GM19452 (cell line): Measurements from ENCODE around the gene UNC5A.

ENCODE experiments used
- ATAC-seq: cut with Tn5 transposase; IDR thresholded peaks from one replicate; pipeline ENCODE4 v1.9.1; 2021; ENCODE audit not compliant: unreplicated experiment

UNC5A gene

GRCh38 chr5:176890455-176891330 lies 80.3 kb downstream of the UNC5A start:
- ATAC-seq = no peak

GRCh38 chr5:176891331-176891958 lies 81.1 kb downstream of the UNC5A start:
- ATAC-seq = no peak

DNA sequence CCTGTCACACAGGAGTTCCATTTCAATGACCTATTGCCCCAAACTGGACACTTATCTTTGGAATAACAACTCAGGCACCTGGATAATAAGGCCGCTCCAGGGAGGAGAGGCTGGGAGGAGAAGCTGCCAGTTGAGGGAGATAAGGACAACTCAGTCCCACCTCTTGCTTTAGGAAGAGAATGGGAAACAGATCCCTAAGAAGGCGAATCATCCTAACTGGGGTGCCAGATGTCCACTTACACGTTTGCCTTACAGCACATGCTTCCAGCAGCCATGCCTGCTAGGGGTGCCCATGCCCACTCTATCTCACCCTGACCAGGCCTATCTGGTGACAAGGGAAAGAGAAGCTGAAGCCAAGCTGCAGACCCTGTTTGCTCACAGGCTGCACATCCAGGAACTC lies 82.3 kb downstream of the UNC5A start:
- no peak for ATAC-seq

- no peak for ATAC-seq
Measured at GRCh38 chr5:176894298-176894697, 83.9 kb downstream of the UNC5A start.

DNA sequence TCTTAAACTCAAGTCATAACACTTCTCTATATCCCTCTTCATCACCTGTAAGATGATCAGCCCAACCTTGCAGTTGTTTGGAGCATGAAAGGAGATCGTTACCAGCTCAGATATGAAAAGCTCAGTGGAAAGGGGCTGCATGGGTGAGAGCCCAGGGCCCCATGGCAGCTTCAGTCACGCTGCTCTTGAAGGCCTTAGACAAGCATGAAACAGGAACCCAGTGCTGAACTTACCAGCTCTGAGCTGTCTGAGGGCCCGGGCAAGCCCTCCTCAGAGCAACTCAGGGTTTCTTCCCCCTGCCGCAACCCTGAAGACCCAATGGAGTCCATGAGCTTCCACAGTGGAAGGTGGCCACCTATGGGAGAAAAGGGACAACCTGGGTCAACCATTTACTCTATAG lies 85.5 kb downstream of the UNC5A start:
- no peak for ATAC-seq

DNA sequence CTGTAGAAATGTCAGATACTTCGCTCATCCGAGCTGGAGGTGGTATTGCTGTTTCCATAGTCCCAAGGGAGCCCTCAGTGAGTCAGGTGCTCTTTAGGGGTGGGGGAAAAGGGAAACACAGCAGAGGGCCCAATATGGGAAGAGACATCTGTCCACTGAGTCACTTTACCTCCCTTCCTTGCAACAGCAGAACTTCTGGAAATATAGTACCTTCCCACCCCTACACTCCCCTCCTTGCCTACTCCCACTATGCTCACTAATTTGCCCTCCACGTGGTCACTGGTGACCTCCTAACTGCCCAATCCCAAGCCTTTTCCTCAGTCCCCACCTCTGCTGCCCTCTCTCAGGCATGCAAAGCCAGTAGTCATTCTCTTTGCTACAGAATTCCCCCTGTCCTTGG lies 86.9 kb downstream of the UNC5A start:
- ATAC-seq = no peak

GRCh38 chr5:176899296-176899891 lies 89.0 kb downstream of the UNC5A start, which contains the start of gene HK3:
HK3 (minus strand) TSS chr5:176899346; CDS start chr5:176896159, 3,187 bp downstream.
- ATAC-seq = no peak

DNA sequence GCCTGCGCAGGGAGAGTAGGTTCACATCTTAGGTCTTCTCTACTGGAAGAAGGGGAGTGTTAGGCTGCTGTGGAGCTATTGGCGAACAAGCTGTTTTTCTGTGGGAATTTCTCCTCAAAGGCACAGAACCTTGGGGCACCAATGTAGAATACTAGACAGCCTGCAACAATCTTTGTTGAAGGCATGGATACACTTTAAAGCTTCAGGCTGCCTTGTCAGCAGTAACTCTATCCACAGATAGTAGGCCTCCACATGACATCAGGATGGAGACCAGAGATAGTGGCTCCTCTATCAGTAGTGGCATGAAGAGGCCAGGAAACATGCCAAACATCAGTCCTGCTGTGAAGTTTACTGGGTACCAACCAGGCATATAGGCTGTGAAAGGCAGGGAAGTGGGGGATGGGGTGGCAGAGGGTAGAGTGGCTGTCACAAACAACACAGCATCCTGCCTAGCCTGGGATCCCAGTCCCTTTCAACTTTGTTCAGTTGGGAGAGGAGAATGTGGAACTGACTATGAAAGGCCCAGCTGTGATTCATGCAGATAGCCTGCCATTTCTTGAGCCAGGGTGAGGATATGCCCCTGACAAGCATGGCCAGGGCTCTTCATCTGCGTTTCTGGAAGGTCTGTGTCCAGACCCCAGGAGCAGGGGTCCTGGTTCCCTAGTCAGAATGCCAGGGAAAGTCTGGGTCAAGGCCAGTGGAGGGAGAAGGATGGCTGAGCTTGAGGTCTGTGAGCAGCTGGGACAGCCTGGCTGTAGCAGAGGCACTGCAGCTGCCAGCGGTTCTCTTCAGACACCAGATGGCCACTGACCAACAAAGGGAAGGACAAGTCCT lies 89.8 kb downstream of the UNC5A start:
- no peak for ATAC-seq

DNA sequence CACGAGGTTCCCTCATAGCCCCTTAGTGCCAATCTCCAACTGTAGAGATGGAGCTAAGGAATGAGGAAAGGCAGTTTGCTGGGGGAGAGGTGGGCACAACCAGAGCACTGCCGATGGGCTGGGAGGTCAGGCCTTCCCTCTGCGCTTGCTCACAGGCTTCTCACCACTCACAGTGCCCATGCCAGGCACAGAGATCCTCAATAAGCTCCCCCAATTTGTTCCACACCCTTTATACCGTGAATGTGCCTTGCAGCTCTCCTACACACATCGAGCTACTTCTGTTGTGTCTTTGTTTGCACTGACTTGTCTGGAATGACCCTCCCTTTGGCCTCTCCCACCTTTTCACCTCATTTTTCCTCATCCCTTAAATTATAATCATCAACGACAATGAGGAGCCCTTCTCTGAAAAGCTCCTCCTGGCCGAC lies 90.4 kb downstream of the UNC5A start:
- ATAC-seq = no peak

DNA sequence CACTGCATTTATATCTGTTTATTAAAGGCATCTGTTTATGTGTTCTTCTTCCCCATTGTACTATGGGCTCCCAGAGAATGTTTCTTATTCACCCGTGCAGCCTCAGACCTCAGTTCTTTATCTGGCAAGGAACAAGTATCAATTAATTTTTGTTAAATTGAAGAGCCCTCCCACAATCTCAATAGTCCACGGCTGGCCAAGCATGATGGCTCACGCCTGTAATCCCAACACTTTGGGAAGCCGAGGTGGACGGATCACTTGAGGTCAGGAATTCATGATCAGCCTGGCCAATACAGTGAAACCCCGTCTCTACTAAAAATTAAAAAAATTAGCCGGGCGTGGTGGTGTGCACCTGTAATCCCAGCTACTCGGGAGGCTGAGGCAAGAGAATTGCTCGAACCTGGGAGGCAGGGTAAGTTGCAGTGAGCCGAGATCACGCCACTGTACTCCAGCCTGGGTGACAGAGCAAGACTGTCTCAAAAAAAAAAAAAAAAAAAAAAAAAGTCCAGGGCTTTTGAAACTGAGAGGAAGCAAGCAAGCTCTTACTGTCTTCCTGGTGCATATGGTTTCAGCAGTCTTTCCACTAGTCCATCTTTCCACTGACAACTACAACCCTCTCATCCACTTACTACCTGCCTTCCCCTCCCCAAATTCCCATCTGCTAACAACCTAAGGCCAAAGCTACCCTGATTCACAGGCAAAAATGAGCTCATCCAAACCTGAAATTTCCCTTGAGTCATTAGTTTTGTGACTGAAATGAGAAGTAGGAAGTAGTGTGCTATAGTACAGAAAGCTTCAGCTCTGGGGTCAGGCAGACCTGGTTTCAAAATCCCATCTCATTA lies 91.1 kb downstream of the UNC5A start:
- no peak for ATAC-seq

DNA sequence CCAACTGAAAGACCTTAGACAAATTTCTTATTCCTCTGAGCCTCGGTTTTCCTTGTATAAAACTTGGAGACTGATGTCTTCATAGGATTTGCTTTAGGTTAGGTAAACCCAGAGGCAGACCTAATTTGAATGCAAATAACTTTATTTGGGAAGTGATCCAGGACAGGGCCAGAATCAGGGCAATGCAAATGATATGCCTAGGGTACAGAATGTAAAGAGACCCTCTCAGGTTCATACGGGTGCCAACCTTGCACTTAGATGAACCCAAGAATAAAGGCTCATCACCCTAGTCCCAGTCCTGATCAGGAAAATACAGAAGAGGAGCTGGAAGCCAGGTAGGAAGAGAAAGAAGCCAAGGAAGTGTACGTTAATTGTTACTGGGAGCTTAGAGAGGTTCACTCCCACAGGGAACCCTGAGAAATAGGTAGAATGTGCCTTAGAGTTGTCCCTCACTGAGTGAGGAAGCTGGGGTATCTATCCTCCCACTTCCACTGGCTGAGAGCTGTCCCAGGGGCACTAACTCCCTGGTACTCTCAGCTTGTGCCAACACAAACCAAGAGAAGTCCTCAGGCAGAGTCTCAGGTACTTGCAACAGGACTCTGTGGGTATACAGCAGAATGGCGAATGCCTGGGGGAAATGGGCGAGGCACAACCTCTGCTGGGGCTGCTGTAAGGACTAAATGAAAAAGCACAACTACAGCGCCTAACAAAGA lies 91.9 kb downstream of the UNC5A start:
- ATAC-seq = no peak

DNA sequence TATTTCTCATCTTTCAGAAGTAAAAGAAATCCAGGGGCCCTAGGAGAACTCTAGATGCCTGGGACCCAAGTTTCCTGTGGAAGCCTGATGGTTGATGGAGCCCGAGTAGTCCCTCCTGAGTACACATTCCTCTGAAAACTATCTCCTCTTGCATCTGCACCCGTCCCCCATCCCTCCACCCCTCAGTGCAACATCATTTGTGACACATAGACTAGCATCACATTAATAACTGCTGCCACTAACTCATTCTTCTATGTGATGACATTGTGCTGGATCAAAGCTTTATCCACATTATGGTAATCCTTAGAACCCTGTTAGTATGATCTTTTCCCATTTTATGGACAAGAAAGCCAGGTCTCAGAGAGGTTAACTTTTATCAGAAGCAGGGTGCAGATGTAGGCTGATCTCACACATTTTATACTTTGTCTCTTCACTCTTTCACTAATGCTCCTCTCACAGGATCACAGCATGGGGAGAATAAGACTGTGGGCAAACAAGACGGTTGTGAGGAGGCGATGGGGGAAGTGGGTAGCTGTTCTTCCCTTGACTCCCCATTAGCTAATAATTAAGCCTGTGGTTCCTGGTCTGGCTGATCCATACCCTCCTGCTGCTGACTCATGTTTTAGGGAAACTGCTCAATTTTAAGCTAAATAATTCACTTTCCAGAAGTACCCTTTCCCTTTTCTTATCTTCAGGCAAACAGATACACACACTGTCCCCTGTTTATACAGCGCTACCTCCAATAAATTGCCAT lies 92.7 kb downstream of the UNC5A start:
- ATAC-seq = no peak

DNA sequence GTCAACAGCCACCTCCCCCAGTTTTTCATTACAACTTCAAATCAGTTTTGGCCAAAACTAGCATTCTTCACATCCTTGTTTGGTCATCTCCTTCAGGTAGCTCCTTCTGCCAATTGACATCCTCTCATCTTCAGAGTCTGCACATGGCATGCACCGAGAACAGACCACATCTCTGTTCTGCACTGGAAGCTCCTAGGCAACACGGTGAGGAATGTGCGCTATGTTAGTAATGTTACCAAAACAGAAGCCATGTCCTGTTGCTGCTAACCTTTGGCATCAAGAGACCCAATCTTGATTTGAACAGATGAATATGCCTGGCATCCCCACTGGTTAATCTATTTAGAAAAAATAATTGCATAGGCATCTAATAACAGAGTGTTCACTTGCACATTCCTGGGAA lies 93.9 kb downstream of the UNC5A start:
- ATAC-seq = no peak

GRCh38 chr5:176906126-176906525 lies 95.8 kb downstream of the UNC5A start:
- no peak for ATAC-seq

GRCh38 chr5:176906796-176907195 lies 96.4 kb downstream of the UNC5A start:
- no peak for ATAC-seq

DNA sequence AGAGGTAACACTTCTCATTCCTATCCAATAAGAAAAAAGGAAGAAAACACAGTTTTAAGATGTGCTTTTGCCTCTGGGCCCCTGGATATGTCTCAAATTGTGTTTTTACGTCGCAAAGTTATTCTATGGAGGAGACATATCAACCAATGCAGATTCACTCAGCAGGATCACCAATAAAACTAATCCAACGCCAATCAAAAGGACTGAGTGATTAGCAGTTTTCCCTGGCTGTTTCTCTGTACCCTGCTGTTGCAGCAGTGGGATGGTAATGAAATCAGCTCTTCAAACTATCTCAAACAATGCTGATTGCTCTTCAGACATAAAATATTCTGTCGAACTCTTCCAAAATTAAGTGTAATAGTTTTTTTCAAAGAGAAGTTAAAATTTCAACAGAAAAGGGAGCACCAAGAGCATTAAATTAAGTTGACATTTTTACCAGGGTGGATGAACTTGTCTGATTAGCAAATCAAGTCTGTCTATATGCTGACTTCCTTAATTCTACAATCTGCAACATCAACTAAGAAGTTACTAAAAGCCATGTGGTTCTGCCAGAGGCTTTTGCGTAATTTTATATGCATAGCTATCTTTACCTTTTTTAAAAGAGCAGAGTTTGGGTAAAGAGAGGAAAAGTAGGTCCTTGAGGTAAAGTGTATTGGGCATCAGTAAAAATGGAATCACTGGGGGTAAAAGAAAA lies 98.5 kb downstream of the UNC5A start:
- ATAC-seq = no peak

GRCh38 chr5:176912115-176912514 lies 101.8 kb downstream of the UNC5A start:
- no peak for ATAC-seq

DNA sequence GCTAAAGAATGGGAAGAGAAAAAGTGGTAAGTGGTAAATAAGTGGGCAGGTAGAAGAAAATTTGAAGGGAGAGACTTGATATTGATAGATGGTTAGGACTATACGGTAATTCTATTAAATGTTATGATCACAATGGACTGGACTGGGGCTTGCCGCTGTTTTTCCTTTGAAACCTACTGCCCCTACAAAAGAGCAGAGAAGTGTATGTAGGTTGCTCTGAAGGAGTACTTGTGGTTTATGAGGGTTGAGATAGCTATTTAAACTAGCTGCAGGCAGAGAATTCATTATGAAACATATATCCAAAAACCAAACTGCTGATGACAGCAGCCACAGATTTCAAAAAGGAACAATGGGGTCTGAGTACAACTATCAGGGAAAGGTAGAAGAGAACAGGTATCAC lies 105.5 kb downstream of the UNC5A start:
- no peak for ATAC-seq
